Measurements from ENCODE around the gene PBX3.
"Not testable (repeated sequence)": the region's sequence is repeated elsewhere in the genome, so short reads cannot be mapped to it uniquely, and the experiment has no call there.

Gene PBX3

DNA sequence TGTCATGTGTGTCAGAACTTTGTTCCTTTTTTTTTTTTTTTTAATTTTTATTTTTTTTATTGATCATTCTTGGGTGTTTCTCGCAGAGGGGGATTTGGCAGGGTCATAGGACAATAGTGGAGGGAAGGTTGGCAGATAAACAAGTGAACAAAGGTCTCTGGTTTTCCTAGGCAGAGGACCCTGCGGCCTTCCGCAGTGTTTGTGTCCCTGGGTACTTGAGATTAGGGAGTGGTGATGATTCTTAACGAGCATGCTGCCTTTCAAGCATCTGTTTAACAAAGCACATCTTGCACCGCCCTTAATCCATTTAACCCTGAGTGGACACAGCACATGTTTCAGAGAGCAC, 32.0 kb downstream of the PBX3 start:
- DNase-seq, result not testable (repeated sequence)

DNA sequence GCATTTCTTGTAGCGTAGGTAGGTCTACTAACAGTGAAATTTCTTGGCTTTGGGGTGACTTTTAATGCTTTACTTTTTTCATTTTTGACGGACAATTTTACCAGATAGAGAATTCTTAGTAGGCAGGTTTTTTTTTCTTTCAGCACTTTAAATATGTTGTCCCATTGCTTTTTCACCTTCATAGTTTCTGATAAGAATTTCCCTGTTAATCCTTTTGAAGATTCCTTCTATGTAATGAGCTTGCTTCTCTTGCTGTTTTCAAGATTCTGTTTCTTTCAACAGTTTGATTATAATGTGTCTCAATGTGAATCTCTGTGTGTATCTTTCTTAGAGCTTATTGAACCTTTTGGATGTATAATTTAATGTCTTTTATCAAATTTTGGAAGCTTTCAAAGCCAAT, 35.5 kb downstream of the PBX3 start:
- DNase-seq, result no peak

GRCh38 chr9:125784286-125785049, 37.3 kb downstream of the PBX3 start:
- no peak for DNase-seq

- no peak for DNase-seq
Observed at GRCh38 chr9:125785248-125785751, 38.1 kb downstream of the PBX3 start.

DNA sequence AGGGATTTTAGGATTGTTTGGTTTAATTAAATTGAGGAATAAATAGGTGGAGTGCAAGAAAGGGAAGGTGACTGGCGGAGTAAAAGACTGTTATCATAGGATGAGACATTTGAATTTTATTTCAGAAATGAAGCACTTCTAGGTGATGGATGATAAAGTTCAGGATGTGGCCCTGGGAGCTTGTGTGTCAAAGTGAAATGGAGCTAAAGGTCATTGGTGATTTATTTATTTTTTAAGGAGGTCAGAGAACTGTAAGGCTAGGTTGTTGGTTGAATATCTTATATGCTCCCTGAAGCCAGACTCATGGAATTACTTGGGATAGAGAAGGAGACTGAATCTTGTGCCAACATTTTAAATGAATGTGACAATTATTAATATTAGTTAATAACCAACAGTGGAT, 40.5 kb downstream of the PBX3 start:
- no peak for DNase-seq

GRCh38 chr9:125789196-125789595, 42.0 kb downstream of the PBX3 start:
- DNase-seq, result peak; percentile 58

DNA sequence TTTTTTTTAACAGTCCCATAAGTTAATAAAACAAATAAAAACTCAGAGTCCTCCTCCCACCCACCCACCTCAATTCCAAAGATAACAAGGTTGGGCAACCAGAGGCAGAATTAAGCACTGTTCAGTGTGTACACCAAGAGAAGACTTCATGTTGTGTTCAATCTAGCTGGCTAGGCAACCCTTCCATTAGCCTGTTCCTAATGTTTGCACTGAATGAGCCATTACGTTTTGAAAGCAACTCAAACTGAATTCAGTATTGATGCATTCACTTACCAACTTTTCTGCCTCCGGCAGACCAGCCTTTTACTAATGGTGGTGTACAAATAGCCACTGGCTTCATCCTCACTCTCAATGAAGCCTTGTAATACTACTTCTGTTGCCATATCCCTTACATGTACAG, 47.5 kb downstream of the PBX3 start:
- DNase-seq, result no peak

GRCh38 chr9:125795970-125796596, 48.9 kb downstream of the PBX3 start:
- DNase-seq, result no peak

- no peak for DNase-seq
Observed at GRCh38 chr9:125797930-125798329, 50.8 kb downstream of the PBX3 start.

DNA sequence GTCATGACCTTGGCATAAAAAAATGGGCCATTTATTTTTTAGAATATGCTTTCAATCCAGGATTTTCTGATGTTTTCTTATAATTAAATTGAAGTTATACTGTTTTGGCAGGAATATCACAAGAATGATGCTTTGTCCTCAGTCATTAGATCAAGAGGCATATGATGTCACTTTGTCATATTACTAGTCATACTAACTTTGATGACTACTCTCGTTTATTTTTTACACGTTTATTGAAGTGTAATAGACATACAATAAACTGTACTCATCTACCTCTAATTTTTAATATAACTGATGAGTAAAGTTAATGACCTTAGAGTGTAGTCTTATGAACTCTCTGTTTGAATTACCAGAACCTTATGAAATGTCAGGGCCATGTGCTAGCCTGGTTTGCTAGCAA, 56.4 kb downstream of the PBX3 start:
- no peak for DNase-seq

DNA sequence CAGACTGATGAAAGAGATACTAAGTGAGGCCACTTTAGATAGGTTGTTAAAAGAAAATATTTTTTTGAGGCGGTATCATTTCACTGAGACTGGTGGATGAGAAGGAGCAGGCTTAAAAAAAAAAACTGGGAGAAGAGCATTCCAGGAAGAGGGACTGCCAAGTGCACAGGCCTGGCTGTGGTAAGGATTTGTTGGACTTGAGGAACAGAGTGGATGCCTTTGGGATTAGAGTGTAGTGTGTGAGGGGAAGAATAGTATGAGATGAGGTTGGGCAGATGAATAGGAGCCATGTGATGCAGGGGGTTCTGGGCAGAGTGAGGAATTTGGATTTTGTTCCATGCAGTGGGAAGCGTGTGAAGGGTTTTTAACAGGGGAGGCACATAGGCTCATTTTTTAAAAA, 57.9 kb downstream of the PBX3 start:
- DNase-seq, result no peak

DNA sequence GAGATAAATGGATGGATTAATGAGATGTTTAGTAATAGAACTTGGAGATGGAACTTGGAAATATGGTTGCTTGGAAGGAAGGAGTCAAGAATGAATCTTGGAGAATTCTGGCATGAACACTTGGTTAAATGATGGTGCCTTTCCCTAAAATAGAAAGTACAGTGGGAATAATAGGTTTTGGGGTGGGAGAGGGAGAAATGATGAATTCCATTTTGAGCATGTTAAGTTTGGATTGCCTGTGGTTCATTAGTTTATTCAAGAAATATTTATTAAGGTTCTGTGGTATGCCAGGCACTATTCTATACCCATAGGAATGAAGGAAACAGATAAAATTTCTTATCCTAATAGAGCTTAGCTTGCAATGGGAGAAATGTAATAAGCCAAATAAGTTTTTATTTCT, 58.4 kb downstream of the PBX3 start:
- DNase-seq, result no peak

GRCh38 chr9:125807079-125807478, 59.9 kb downstream of the PBX3 start:
- no peak for DNase-seq

DNA sequence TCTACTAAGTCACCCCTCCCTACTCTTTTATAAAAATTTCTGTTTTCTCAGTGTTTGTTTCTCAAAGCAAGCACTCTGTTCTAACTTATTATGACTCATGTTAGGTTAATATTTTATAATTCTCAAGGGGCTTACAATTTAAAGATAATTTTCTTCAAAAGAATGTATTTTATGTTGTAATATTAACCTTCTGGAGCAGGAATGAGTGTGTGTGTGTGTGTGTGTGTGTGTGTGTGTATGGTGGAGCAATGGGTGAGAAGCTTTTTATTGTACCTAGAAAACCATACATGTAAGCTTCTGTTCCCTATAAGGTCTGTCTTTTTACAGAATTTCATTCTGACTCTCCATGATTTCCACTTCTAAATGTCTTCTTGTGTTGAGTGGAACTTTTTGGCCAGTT, 63.0 kb downstream of the PBX3 start:
- no peak for DNase-seq

GRCh38 chr9:125811002-125811401, 63.8 kb downstream of the PBX3 start:
- DNase-seq, result no peak

- no peak for DNase-seq
Observed at GRCh38 chr9:125812403-125812802, 65.2 kb downstream of the PBX3 start.

GRCh38 chr9:125815568-125815967, 68.4 kb downstream of the PBX3 start:
- no peak for DNase-seq

- DNase-seq, result no peak
Observed at GRCh38 chr9:125816321-125816720, 69.1 kb downstream of the PBX3 start.

DNA sequence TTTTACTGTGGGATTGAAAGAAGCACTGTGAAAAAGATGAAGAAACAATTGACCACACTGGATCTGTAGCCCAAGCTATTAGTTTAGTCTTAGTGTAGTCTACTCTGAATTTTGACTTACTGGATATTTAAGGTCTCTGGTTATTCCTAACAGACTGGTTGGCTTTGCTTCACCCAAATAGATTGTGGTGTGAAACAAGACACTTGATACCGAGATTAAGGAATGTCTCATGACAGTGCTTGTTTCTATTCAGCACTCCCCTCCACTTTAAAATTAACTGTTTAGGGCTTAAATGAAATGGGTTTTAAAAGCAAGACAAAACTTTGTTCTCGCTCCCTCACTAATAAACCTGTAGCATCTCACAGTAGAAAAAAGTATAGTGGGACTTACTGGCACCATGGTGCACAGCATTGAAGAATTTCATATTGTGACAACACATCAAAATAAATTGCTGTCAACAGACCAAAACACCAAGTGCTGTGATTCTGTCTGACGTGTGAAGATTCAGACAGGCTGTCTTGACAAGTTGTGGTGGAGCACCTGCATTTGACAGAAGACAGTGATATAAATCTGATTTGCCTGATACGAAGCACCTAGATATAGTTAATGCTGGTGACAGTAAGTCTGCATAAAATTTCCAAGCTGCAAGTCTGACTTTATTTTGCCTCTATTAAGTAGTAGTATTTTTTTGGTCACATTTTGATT, 73.1 kb downstream of the PBX3 start:
- peak; percentile 49 for DNase-seq

DNA sequence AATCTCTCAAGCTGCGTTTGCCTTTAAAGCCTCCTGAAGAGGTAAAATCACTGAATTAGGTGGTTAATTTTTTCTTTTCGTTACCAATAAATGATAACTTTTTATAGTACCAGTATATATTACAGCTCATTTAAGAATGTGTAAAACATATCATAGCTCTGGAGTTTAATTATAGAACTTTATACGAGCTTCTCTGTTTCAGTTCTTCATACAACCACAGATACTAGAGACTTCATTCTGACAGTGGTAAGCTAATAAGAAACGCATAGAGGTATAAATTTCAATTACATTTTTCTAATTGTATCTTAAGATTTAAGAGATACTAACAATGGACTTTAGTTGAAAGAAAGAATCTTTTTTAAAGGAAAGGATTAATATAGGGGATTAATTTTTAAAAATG, 73.9 kb downstream of the PBX3 start:
- DNase-seq, result no peak

- no peak for DNase-seq
Observed at GRCh38 chr9:125822160-125822559, 75.0 kb downstream of the PBX3 start.

GRCh38 chr9:125822902-125823301, 75.7 kb downstream of the PBX3 start:
- peak; percentile 27 for DNase-seq

GRCh38 chr9:125823874-125824406, 76.8 kb downstream of the PBX3 start:
- DNase-seq, result peak; percentile 81

- no peak for DNase-seq
Observed at GRCh38 chr9:125825762-125826161, 78.6 kb downstream of the PBX3 start.

Measured in OCI-M1 (cell line).